HepG2 (cell line): ENCODE results near the gene VCAM1. TPM values are rescaled to one million over a fixed set of nuclear protein-coding genes. Genes with fewer than 3 reads are reported as not detected.

Experiments
- DNMT1 ChIP-seq: sonication (generic); formaldehyde crosslinking; IDR thresholded peaks from 2 replicates; pipeline ENCODE4 v1.5.1; 2020; ENCODE audit warnings: mild to moderate bottlenecking, missing genetic modification reagents
- DRAP1 ChIP-seq: IDR thresholded peaks from 2 replicates; pipeline ENCODE4 v1.6.1; 2016; ENCODE audit warnings: missing genetic modification reagents, missing compliant biosample characterization
- HDAC1 ChIP-seq: sonication (generic); formaldehyde crosslinking; IDR thresholded peaks from 2 replicates; pipeline ENCODE4 v1.5.1; 2020; ENCODE audit warnings: mild to moderate bottlenecking, missing genetic modification reagents
- HES4 ChIP-seq: sonication (generic); formaldehyde crosslinking; IDR thresholded peaks from 2 replicates; pipeline ENCODE4 v1.9.0; 2021; ENCODE audit warnings: mild to moderate bottlenecking, missing genetic modification reagents, borderline replicate concordance
- HNRNPLL ChIP-seq: fragments of 200-400 bp; formaldehyde crosslinking; IDR thresholded peaks from 2 replicates; pipeline ENCODE4 v1.6.1; 2017; ENCODE audit warnings: mild to moderate bottlenecking, low read depth, low read length; ENCODE audit not compliant: poor library complexity, severe bottlenecking
- IKZF4 ChIP-seq: sonication (generic); formaldehyde crosslinking; IDR thresholded peaks from 2 replicates; pipeline ENCODE4 v1.5.1; 2020; ENCODE audit warnings: borderline replicate concordance, mild to moderate bottlenecking, low read depth, missing genetic modification reagents; ENCODE audit errors: not compliant biosample characterization
- JARID2 ChIP-seq: sonication (generic); formaldehyde crosslinking; IDR thresholded peaks from 2 replicates; pipeline ENCODE4 v1.8.1; 2023; ENCODE audit warnings: missing genetic modification reagents, inconsistent platforms; ENCODE audit not compliant: insufficient replicate concordance
- KLF6 ChIP-seq: IDR thresholded peaks from 2 replicates; pipeline ENCODE4 v1.8.0; 2016; ENCODE audit warnings: missing biosample characterization, missing genetic modification reagents
- MAFG ChIP-seq: sonication (generic); formaldehyde crosslinking; IDR thresholded peaks from 2 replicates; pipeline ENCODE4 v1.5.1; 2020; ENCODE audit warnings: mild to moderate bottlenecking, missing genetic modification reagents
- MED13 ChIP-seq: sonication (generic); formaldehyde crosslinking; IDR thresholded peaks from 2 replicates; pipeline ENCODE4 v1.5.0; 2020; ENCODE audit warnings: missing genetic modification reagents
- NR3C1 ChIP-seq: sonication (generic); formaldehyde crosslinking; IDR thresholded peaks from 2 replicates; pipeline ENCODE4 v1.4.0; 2020; ENCODE audit warnings: missing genetic modification reagents
- TBL1XR1 ChIP-seq: fragments of 150-350 bp; IDR thresholded peaks from 2 replicates; pipeline ENCODE4 v1.6.1; 2014; ENCODE audit warnings: borderline replicate concordance, low read length; ENCODE audit not compliant: partially characterized antibody
- ZBTB8A ChIP-seq: sonication (generic); formaldehyde crosslinking; IDR thresholded peaks from 2 replicates; pipeline ENCODE4 v1.4.0; 2020; ENCODE audit warnings: mild to moderate bottlenecking, low read depth, missing genetic modification reagents, borderline replicate concordance
- ZFP90 ChIP-seq: sonication (generic); formaldehyde crosslinking; IDR thresholded peaks from 2 replicates; pipeline ENCODE4 v1.8.0; 2022; ENCODE audit warnings: missing genetic modification reagents, mild to moderate bottlenecking, inconsistent platforms, borderline replicate concordance
- ZMYM2 ChIP-seq: sonication (generic); formaldehyde crosslinking; IDR thresholded peaks from 2 replicates; pipeline ENCODE4 v1.8.0; 2022; ENCODE audit warnings: mild to moderate bottlenecking, missing genetic modification reagents
- ZNF10 ChIP-seq: sonication (generic); formaldehyde crosslinking; IDR thresholded peaks from 2 replicates; pipeline ENCODE4 v1.4.0; 2020; ENCODE audit warnings: mild to moderate bottlenecking, low read depth, missing genetic modification reagents, borderline replicate concordance
- ZNF224 ChIP-seq: sonication (generic); formaldehyde crosslinking; IDR thresholded peaks from 2 replicates; pipeline ENCODE4 v1.5.0; 2020; ENCODE audit warnings: mild to moderate bottlenecking, missing genetic modification reagents
- ZNF260 ChIP-seq: sonication (generic); formaldehyde crosslinking; IDR thresholded peaks from 2 replicates; pipeline ENCODE4 v1.4.0; 2020; ENCODE audit warnings: missing genetic modification reagents, low read depth, mild to moderate bottlenecking, borderline replicate concordance
- ZNF547 ChIP-seq: sonication (generic); formaldehyde crosslinking; IDR thresholded peaks from 2 replicates; pipeline ENCODE4 v1.5.1; 2020; ENCODE audit warnings: mild to moderate bottlenecking, missing genetic modification reagents
- ZNF644 ChIP-seq: IDR thresholded peaks from 2 replicates; pipeline ENCODE4 v1.6.1; 2016; ENCODE audit warnings: low read depth
- ZNF737 ChIP-seq: sonication (generic); formaldehyde crosslinking; IDR thresholded peaks from 2 replicates; pipeline ENCODE4 v1.5.0; 2020; ENCODE audit warnings: missing genetic modification reagents, mild to moderate bottlenecking, borderline replicate concordance
- ZNF782 ChIP-seq: sonication (generic); formaldehyde crosslinking; IDR thresholded peaks from 2 replicates; pipeline ENCODE4 v1.4.0; 2020; ENCODE audit warnings: missing genetic modification reagents, mild to moderate bottlenecking, borderline replicate concordance
- polyA plus RNA-seq, 8 experiments: library from polyadenylated mRNA; depleted of rRNA in 3 of 8; stranded (reverse) in 7 of 8; unstranded in 1 of 8; fragments of >200 nt; fragmentation: Illumina TruSeq in 4 of 8; extraction: Trizol in 4 of 8; gene quantifications; 2 replicates each; pipeline versions ENCODE4 v1.2.1 to v1.2.3, GENCODE V29; 2011 to 2016; ENCODE audit warnings: low read depth in 4 of 8, missing spikeins in 1 of 8, mixed read lengths in 1 of 8; ENCODE audit not compliant: insufficient read depth in 1 of 8
- total RNA-seq, 5 experiments: library from RNA; depleted of rRNA; stranded (reverse); fragments of >200 nt; fragmentation: Illumina TruSeq; extraction: Trizol; gene quantifications; 2 replicates each; pipeline ENCODE4 v1.2.3, GENCODE V29; 2016; ENCODE audit warnings: low read depth in 1 of 5
- TF ChIP-seq, protein P1 (sequence below): IDR thresholded peaks from 2 replicates; pipeline ENCODE4 v1.6.1; 2016; ENCODE audit warnings: low read depth
- TF ChIP-seq, protein P2 (sequence below): sonication (generic); formaldehyde crosslinking; IDR thresholded peaks from 2 replicates; pipeline ENCODE4 v1.5.0; 2020; ENCODE audit warnings: missing genetic modification reagents, mild to moderate bottlenecking, borderline replicate concordance
- TF ChIP-seq, protein P3 (sequence below): sonication (generic); formaldehyde crosslinking; IDR thresholded peaks from 2 replicates; pipeline ENCODE4 v1.4.0; 2020; ENCODE audit warnings: low read depth, mild to moderate bottlenecking, missing genetic modification reagents

Gene VCAM1
- total and polyA plus RNA-seq, 2 of the 13 experiments (the other 11 are each of a cell fraction or from before 2014, with no cell fraction given): not detected

DNA sequence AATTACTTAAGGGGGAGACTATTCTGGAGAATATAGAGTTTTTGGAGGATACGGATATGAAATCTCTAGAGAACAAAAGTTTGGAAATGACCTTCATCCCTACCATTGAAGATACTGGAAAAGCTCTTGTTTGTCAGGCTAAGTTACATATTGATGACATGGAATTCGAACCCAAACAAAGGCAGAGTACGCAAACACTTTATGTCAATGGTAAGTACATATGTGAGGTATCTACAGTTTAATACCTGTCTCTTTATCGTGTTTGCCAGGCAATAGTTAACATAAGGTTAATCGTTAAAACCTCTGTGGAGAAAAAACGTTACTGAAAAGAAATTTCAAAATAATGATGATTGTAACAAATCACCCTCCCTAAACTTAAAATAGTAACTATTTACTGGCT lies 11.8 kb downstream of the VCAM1 start (continued):
- TF ChIP-seq, protein P1, sequence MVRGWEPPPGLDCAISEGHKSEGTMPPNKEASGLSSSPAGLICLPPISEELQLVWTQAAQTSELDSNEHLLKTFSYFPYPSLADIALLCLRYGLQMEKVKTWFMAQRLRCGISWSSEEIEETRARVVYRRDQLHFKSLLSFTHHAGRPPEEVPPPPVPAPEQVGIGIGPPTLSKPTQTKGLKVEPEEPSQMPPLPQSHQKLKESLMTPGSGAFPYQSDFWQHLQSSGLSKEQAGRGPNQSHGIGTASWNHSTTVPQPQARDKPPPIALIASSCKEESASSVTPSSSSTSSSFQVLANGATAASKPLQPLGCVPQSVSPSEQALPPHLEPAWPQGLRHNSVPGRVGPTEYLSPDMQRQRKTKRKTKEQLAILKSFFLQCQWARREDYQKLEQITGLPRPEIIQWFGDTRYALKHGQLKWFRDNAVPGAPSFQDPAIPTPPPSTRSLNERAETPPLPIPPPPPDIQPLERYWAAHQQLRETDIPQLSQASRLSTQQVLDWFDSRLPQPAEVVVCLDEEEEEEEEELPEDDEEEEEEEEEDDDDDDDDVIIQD: peak; percentile 84; the same call in 1 of the 2 replicates
- TF ChIP-seq IKZF4 (CRISPR knock-in tag): no peak
- TF ChIP-seq DRAP1: no peak
- no peak for TF ChIP-seq JARID2 (CRISPR knock-in tag)
- no peak for TF ChIP-seq ZFP90
- no peak for TF ChIP-seq ZMYM2 (CRISPR knock-in tag)
- TF ChIP-seq ZNF547 (CRISPR knock-in tag): no peak
- TF ChIP-seq ZBTB8A (CRISPR knock-in tag): no peak
- no peak for TF ChIP-seq ZNF644 (CRISPR knock-in tag)
- no peak for TF ChIP-seq ZNF782 (CRISPR knock-in tag)
- no peak for TF ChIP-seq NR3C1
- no peak for TF ChIP-seq ZNF10 (CRISPR knock-in tag)
- TF ChIP-seq MAFG: no peak
- no peak for TF ChIP-seq ZNF737 (CRISPR knock-in tag)
- TF ChIP-seq MED13 (CRISPR knock-in tag): no peak
- TF ChIP-seq ZNF224 (CRISPR knock-in tag): no peak
- 0 out of 2 replicates have a peak, but pooled peaks have one; percentile 50 for TF ChIP-seq HDAC1
- no peak for TF ChIP-seq TBL1XR1
- no peak for TF ChIP-seq HES4 (CRISPR knock-in tag)
- TF ChIP-seq HNRNPLL: no peak
- TF ChIP-seq, protein P2, sequence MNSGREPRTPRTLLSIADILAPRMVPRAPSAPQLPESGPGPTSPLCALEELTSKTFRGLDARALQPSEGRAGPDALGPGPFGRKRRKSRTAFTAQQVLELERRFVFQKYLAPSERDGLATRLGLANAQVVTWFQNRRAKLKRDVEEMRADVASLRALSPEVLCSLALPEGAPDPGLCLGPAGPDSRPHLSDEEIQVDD (CRISPR knock-in tag): no peak
- no peak for TF ChIP-seq DNMT1
- no peak for TF ChIP-seq ZNF260 (CRISPR knock-in tag)
- TF ChIP-seq KLF6: no peak
- TF ChIP-seq, protein P3, sequence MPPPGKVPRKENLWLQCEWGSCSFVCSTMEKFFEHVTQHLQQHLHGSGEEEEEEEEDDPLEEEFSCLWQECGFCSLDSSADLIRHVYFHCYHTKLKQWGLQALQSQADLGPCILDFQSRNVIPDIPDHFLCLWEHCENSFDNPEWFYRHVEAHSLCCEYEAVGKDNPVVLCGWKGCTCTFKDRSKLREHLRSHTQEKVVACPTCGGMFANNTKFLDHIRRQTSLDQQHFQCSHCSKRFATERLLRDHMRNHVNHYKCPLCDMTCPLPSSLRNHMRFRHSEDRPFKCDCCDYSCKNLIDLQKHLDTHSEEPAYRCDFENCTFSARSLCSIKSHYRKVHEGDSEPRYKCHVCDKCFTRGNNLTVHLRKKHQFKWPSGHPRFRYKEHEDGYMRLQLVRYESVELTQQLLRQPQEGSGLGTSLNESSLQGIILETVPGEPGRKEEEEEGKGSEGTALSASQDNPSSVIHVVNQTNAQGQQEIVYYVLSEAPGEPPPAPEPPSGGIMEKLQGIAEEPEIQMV (CRISPR knock-in tag): no peak
